Esophagus squamous epithelium (tissue), 4 donors: ENCODE results near the gene RFPL2.

Experiments
- POLR2A ChIP-seq, 4 donors: fragments of 450-650 bp; IDR thresholded peaks; one replicate each; pipeline ENCODE4 v1.6.1; 2017; ENCODE audit warnings: antibody characterized with exemption in 4 of 4, mild to moderate bottlenecking in 4 of 4, moderate library complexity in 3 of 4
- TF ChIP-seq, protein P1 (sequence below), 6 experiments: fragments of 450-650 bp in 4 of 6; fragments of 200-600 bp in 2 of 6; sonication (generic) in 2 of 6; IDR thresholded peaks; one replicate each; pipeline ENCODE4 v1.5.1; 2016 to 2019; ENCODE audit warnings: antibody characterized with exemption in 6 of 6, mild to moderate bottlenecking in 4 of 6, moderate library complexity in 4 of 6

- TF ChIP-seq, protein P1, sequence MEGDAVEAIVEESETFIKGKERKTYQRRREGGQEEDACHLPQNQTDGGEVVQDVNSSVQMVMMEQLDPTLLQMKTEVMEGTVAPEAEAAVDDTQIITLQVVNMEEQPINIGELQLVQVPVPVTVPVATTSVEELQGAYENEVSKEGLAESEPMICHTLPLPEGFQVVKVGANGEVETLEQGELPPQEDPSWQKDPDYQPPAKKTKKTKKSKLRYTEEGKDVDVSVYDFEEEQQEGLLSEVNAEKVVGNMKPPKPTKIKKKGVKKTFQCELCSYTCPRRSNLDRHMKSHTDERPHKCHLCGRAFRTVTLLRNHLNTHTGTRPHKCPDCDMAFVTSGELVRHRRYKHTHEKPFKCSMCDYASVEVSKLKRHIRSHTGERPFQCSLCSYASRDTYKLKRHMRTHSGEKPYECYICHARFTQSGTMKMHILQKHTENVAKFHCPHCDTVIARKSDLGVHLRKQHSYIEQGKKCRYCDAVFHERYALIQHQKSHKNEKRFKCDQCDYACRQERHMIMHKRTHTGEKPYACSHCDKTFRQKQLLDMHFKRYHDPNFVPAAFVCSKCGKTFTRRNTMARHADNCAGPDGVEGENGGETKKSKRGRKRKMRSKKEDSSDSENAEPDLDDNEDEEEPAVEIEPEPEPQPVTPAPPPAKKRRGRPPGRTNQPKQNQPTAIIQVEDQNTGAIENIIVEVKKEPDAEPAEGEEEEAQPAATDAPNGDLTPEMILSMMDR (IDR thresholded peaks at IDR 0.05): no peak
- no peak for TF ChIP-seq POLR2A (IDR thresholded peaks at IDR 0.05)
Measured at GRCh38 chr22:32236970-32237369, 32.1 kb upstream of the RFPL2 start.
